GM23248 (cell line): ENCODE measurements around the gene MTHFD1L.

Source experiments
- EZH2 ChIP-seq: fragments of 200-600 bp; sonication (generic); IDR thresholded peaks from 2 replicates; pipeline ENCODE4 v1.6.1; 2018; ENCODE audit warnings: antibody characterized with exemption, mild to moderate bottlenecking; ENCODE audit not compliant: insufficient read depth, poor library complexity, severe bottlenecking
- EZH2phosphoT487 ChIP-seq: fragments of 200-600 bp; sonication (generic); IDR thresholded peaks from 2 replicates; pipeline ENCODE4 v1.6.1; 2018; ENCODE audit warnings: antibody characterized with exemption, moderate library complexity, mild to moderate bottlenecking, low read depth; ENCODE audit not compliant: insufficient read depth

DNA sequence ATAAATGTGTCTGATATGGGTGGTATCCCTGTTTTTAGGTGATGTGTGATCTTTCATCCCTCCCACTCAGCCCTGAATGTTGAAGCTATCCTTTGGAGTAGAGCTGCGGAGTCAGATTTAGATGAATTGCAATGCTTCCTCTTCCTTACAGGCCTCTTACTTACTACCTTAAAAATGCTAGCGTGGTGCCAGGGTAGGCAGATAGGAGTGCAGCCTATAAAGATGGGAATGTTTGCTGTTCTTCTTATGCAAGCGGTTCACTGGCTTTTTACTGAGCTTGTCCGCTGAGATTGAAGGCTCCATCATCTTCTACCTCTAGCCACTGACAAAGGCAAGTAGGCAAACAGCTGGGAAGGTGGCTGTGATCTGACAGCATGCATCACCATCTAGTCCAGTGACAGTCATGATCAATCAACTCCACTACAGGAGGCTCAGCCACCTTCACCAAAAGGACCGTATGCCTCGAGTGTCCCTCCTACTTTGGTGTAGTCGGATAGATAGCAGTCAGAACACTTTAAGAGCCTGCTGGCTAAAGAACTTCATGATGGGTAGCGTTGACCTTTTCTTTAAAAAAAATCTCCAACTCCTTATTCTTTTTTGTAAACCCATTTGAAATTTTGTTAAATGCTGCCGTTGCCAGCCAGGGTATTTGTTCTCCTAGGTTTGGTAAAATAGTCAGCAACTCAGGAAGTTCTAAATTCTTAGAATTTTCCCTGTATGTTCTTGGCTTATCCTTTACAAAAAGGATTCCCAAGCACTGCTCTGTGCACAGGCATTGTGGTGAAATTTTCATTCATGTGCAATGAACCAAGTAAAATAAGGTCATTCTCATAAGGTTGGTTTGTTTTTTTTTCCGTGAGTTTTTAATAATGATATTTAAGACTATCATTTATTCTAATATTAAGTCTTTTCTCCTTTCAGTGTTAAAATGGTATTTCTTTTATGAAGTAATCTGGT lies 169.6 kb downstream of the MTHFD1L start:
- TF ChIP-seq EZH2phosphoT487: no peak
- TF ChIP-seq EZH2: no peak
